Measurements from ENCODE around the gene JAKMIP1.
"Not testable (repeated sequence)": the region's sequence is repeated elsewhere in the genome, so short reads cannot be mapped to it uniquely, and the experiment has no call there.

The JAKMIP1 gene

GRCh38 chr4:6013564-6013963 is 186.8 kb downstream of the JAKMIP1 start:
- DNase-seq (ENCODE audit: low read depth): no peak

- no peak for DNase-seq (ENCODE audit: low read depth)
Observed at GRCh38 chr4:6012200-6012599, 188.1 kb downstream of the JAKMIP1 start.

GRCh38 chr4:6011686-6012085 is 188.7 kb downstream of the JAKMIP1 start:
- no peak for DNase-seq (ENCODE audit: low read depth)

GRCh38 chr4:6011271-6011671 is 189.1 kb downstream of the JAKMIP1 start:
- no peak for DNase-seq (ENCODE audit: low read depth)

- no peak for DNase-seq (ENCODE audit: low read depth)
Observed at GRCh38 chr4:6010789-6011188, 189.6 kb downstream of the JAKMIP1 start.

- DNase-seq (ENCODE audit: low read depth): no peak
Observed at GRCh38 chr4:6009452-6009851, 190.9 kb downstream of the JAKMIP1 start.

- DNase-seq (ENCODE audit: low read depth): no peak
Observed at GRCh38 chr4:6008766-6009385, 191.5 kb downstream of the JAKMIP1 start.

GRCh38 chr4:6008092-6008551 is 192.2 kb downstream of the JAKMIP1 start:
- no peak for DNase-seq (ENCODE audit: low read depth)

- DNase-seq (ENCODE audit: low read depth): no peak
Observed at GRCh38 chr4:6005175-6005574, 195.2 kb downstream of the JAKMIP1 start.

GRCh38 chr4:6003485-6003884 is 196.9 kb downstream of the JAKMIP1 start:
- not testable (repeated sequence) for DNase-seq (ENCODE audit: low read depth)

- DNase-seq (ENCODE audit: low read depth): no peak
Observed at GRCh38 chr4:6002926-6003325, 197.4 kb downstream of the JAKMIP1 start.

GRCh38 chr4:6002492-6002833 is 197.9 kb downstream of the JAKMIP1 start:
- no peak for DNase-seq (ENCODE audit: low read depth)

GRCh38 chr4:6001680-6002491 is 198.5 kb downstream of the JAKMIP1 start:
- no peak for DNase-seq (ENCODE audit: low read depth)

- no peak for DNase-seq (ENCODE audit: low read depth)
Observed at GRCh38 chr4:5999830-6000365, 200.5 kb downstream of the JAKMIP1 start.

GRCh38 chr4:5999356-5999755 is 201.0 kb downstream of the JAKMIP1 start:
- DNase-seq (ENCODE audit: low read depth): no peak

GRCh38 chr4:5998333-5998936 is 201.9 kb downstream of the JAKMIP1 start:
- no peak for DNase-seq (ENCODE audit: low read depth)

- no peak for DNase-seq (ENCODE audit: low read depth)
Observed at GRCh38 chr4:5996641-5997040, 203.7 kb downstream of the JAKMIP1 start.

- no peak for DNase-seq (ENCODE audit: low read depth)
Observed at GRCh38 chr4:5995901-5996623, 204.3 kb downstream of the JAKMIP1 start.

GRCh38 chr4:5993876-5994811 is 206.2 kb downstream of the JAKMIP1 start:
- no peak for DNase-seq (ENCODE audit: low read depth)

- DNase-seq (ENCODE audit: low read depth): not testable (repeated sequence)
Observed at GRCh38 chr4:5993346-5993745, 207.0 kb downstream of the JAKMIP1 start.

- DNase-seq (ENCODE audit: low read depth): no peak
Observed at GRCh38 chr4:5992828-5993321, 207.5 kb downstream of the JAKMIP1 start.

Data from activated T-helper 9 cell treated with anti-CD3 and anti-CD28 coated beads, Interleukin-2, amount 50 U/mL, for 16 hours (primary cell).